H1 (cell line): ENCODE measurements around the gene PPWD1. TPM values are rescaled to one million over a fixed set of nuclear protein-coding genes. Genes with fewer than 3 reads are reported as not detected.
"Not testable (repeated sequence)": the region's sequence is repeated elsewhere in the genome, so short reads cannot be mapped to it uniquely, and the experiment has no call there.

Experiments
- CTCF ChIA-PET: fragments of 300-600 bp; sonication (Branson Sonifier 250); formaldehyde crosslinking; loops from one replicate; lab custom pipeline; 2021; ENCODE audit not compliant: partially characterized antibody; lab: Charles Lee
- POLR2A ChIA-PET: fragments of 300-600 bp; sonication (Branson Sonifier 250); formaldehyde crosslinking; loops from one replicate; lab custom pipeline; 2021; ENCODE audit warnings: inconsistent platforms; ENCODE audit not compliant: partially characterized antibody; lab: Charles Lee
- DNase-seq, 2 experiments: peaks; one replicate each; pipeline versions ENCODE4 v3.0.0 to v3.0.0-alpha.2; 2010 to 2022; ENCODE audit warnings: low spot score in 2 of 2, low read depth in 1 of 2, mixed read lengths in 1 of 2
- FAIRE-seq: peaks from 2 replicates; lab custom pipeline; 2011; peaks lifted over from hg19 to GRCh38; lab: Jason Lieb, UNC
- H2AFZ ChIP-seq: 2 replicates; pipeline ENCODE4 v1.8.1; 2012; ENCODE audit warnings: low read length, inconsistent platforms
- H2AK5ac ChIP-seq: 2 replicates; pipeline ENCODE4 v1.6.1; 2013; ENCODE audit warnings: low read depth, low read length
- H2BK120ac ChIP-seq: replicated peaks from 2 replicates; pipeline ENCODE3; 2013; ENCODE audit warnings: low read depth, low read length, inconsistent platforms
- H2BK12ac ChIP-seq: 2 replicates; pipeline ENCODE4 v1.6.1; 2013; ENCODE audit warnings: low read depth, low read length
- H2BK15ac ChIP-seq: 2 replicates; pipeline ENCODE4 v1.6.1; 2013; ENCODE audit warnings: low read length
- H2BK20ac ChIP-seq: 2 replicates; pipeline ENCODE4 v1.6.1; 2013; ENCODE audit warnings: low read length
- H2BK5ac ChIP-seq: 2 replicates; pipeline ENCODE4 v1.6.1; 2013; ENCODE audit warnings: low read depth, low read length
- H3K14ac ChIP-seq: 2 replicates; pipeline ENCODE4 v1.6.1; 2013; ENCODE audit warnings: inconsistent platforms; ENCODE audit not compliant: insufficient read length
- H3K18ac ChIP-seq: 2 replicates; pipeline ENCODE4 v1.6.1; 2013; ENCODE audit warnings: low read length; ENCODE audit errors: extremely low read depth
- H3K23ac ChIP-seq: 2 replicates; pipeline ENCODE4 v1.6.1; 2013; ENCODE audit warnings: inconsistent platforms; ENCODE audit not compliant: insufficient read length
- H3K23me2 ChIP-seq: 2 replicates; pipeline ENCODE4 v1.6.1; 2013; ENCODE audit warnings: low read depth, low read length
- H3K27ac ChIP-seq: 2 replicates; pipeline ENCODE4 v1.6.1; 2011; ENCODE audit warnings: low read depth, low read length, inconsistent platforms
- H3K27me3 ChIP-seq, 4 experiments: replicated peaks in 1 of 4; 1 replicate in 1 of 4; 2 replicates in 3 of 4; pipeline versions ENCODE4 v1.6.1 to v1.8.1; 2011 to 2013; ENCODE audit warnings: low read length in 3 of 4, mild to moderate bottlenecking in 3 of 4, inconsistent platforms in 2 of 4, mixed read lengths in 2 of 4, moderate library complexity in 1 of 4; ENCODE audit not compliant: control insufficient read depth in 3 of 4, insufficient read depth in 3 of 4; ENCODE audit errors: extremely low read depth in 1 of 4
- H3K36me3 ChIP-seq, 4 experiments: 2 replicates each; pipeline versions ENCODE4 v1.6.1 to v1.8.1; 2011 to 2013; ENCODE audit warnings: mild to moderate bottlenecking in 4 of 4, low read length in 3 of 4, moderate library complexity in 2 of 4, control low read depth in 1 of 4, inconsistent platforms in 1 of 4; ENCODE audit not compliant: insufficient read depth in 4 of 4, control insufficient read depth in 2 of 4
- H3K4ac ChIP-seq: replicated peaks from 2 replicates; pipeline ENCODE3; 2013; ENCODE audit warnings: low read length, low read depth, mixed read lengths, inconsistent platforms; ENCODE audit not compliant: insufficient read length
- H3K4me1 ChIP-seq, 4 experiments: replicated peaks in 1 of 4; 1 replicate in 1 of 4; 2 replicates in 3 of 4; pipeline versions ENCODE4 v1.6.1 to v1.8.1; 2011 to 2013; ENCODE audit warnings: low read length in 3 of 4, inconsistent platforms in 2 of 4, mixed read lengths in 1 of 4; ENCODE audit not compliant: insufficient read depth in 4 of 4, control insufficient read depth in 3 of 4
- H3K4me2 ChIP-seq, 2 experiments: 2 replicates each; pipeline versions ENCODE4 v1.6.1 to v1.8.1; 2011 to 2013; ENCODE audit warnings: low read depth in 2 of 2, low read length in 2 of 2, control low read depth in 1 of 2, inconsistent platforms in 1 of 2, mild to moderate bottlenecking in 1 of 2; ENCODE audit not compliant: insufficient read depth in 1 of 2
- H3K4me3 ChIP-seq, 4 experiments: fragments of 200-600, 300-600 bp in 1 of 4; sonication (generic), shearing (Covaris generic), sonication (Bioruptor Twin) in 1 of 4; 2 replicates each; pipeline versions ENCODE4 v1.5.1 to v1.8.1; 2011 to 2016; ENCODE audit warnings: low read length in 4 of 4, low read depth in 3 of 4, control low read depth in 2 of 4, inconsistent platforms in 2 of 4, mild to moderate bottlenecking in 2 of 4, mixed read lengths in 1 of 4, moderate library complexity in 1 of 4; ENCODE audit not compliant: insufficient read depth in 2 of 4; ENCODE audit errors: extremely low read depth in 1 of 4
- H3K56ac ChIP-seq: replicated peaks from 2 replicates; pipeline ENCODE3; 2013; ENCODE audit warnings: low read depth, mild to moderate bottlenecking, mixed read lengths, low read length, inconsistent platforms; ENCODE audit not compliant: insufficient read length
- H3K79me1 ChIP-seq: 2 replicates; pipeline ENCODE4 v1.6.1; 2013; ENCODE audit warnings: low read depth, low read length, control low read depth
- H3K79me2 ChIP-seq, 2 experiments: 2 replicates each; pipeline versions ENCODE4 v1.6.1 to v1.8.1; 2012 to 2013; ENCODE audit warnings: low read length in 2 of 2, mild to moderate bottlenecking in 2 of 2, inconsistent platforms in 1 of 2; ENCODE audit not compliant: insufficient read depth in 2 of 2, control insufficient read depth in 1 of 2
- H3K9ac ChIP-seq, 4 experiments: replicated peaks in 1 of 4; 1 replicate in 1 of 4; 2 replicates in 3 of 4; pipeline versions ENCODE4 v1.6.1 to v1.8.1; 2011 to 2013; ENCODE audit warnings: low read depth in 3 of 4, low read length in 3 of 4, control low read depth in 2 of 4, mild to moderate bottlenecking in 2 of 4, moderate library complexity in 2 of 4, inconsistent platforms in 1 of 4; ENCODE audit errors: extremely low read depth in 1 of 4
- H3K9me3 ChIP-seq, 2 experiments: 2 replicates each; pipeline versions ENCODE4 v1.6.1 to v1.8.1; 2012 to 2013; ENCODE audit warnings: mild to moderate bottlenecking in 2 of 2, moderate library complexity in 2 of 2, control low read depth in 1 of 2, inconsistent platforms in 1 of 2, low read depth in 1 of 2, low read length in 1 of 2, mixed read lengths in 1 of 2; ENCODE audit not compliant: insufficient read depth in 2 of 2
- H4K20me1 ChIP-seq, 2 experiments: replicated peaks in 1 of 2; 2 replicates each; pipeline versions ENCODE3 to v1.8.1; 2011 to 2013; ENCODE audit warnings: inconsistent platforms in 2 of 2, low read length in 2 of 2, mild to moderate bottlenecking in 1 of 2; ENCODE audit not compliant: insufficient read depth in 2 of 2, control insufficient read depth in 1 of 2
- H4K5ac ChIP-seq: 2 replicates; pipeline ENCODE4 v1.6.1; 2013; ENCODE audit warnings: low read length, low read depth, mixed read lengths, inconsistent platforms; ENCODE audit not compliant: insufficient read length
- H4K8ac ChIP-seq: 2 replicates; pipeline ENCODE4 v1.8.0; 2013; ENCODE audit warnings: mild to moderate bottlenecking, moderate library complexity, low read length, inconsistent platforms; ENCODE audit not compliant: insufficient read depth; ENCODE audit errors: extremely low read depth
- H4K91ac ChIP-seq: replicated peaks from 2 replicates; pipeline ENCODE3; 2013; ENCODE audit warnings: low read length, mixed read lengths, inconsistent platforms; ENCODE audit not compliant: insufficient read length
- WGBS, 2 experiments: shearing (Covaris generic) in 1 of 2; methylation state at CpG; one replicate each; pipeline versions ENCODE4 v1.1.6 to v1.1.7; 2013 to 2015; ENCODE audit warnings: low lambda C conversion rate in 2 of 2, mixed read lengths in 2 of 2, inconsistent platforms in 1 of 2, low coverage in 1 of 2, missing lambda C conversion rate in 1 of 2; ENCODE audit not compliant: insufficient replicate concordance in 2 of 2, insufficient coverage in 1 of 2, insufficient read length in 1 of 2; ENCODE audit errors: extremely low coverage in 1 of 2, missing lambda C conversion rate in 1 of 2; 5-methylcytosine and 5-hydroxymethylcytosine counted together
- polyA plus RNA-seq, 7 experiments: library from polyadenylated mRNA; depleted of rRNA in 3 of 7; stranded (reverse) in 5 of 7; unstranded in 2 of 7; fragments of >200 nt in 5 of 7; fragments of 200-250 nt in 2 of 7; gene quantifications; 1 replicate in 5 of 7; 2 replicates in 1 of 7; 4 replicates in 1 of 7; pipeline versions ENCODE4 v1.2.1 to v1.2.3, GENCODE V29; 2011 to 2013; ENCODE audit warnings: missing spikeins in 2 of 7, mixed read lengths in 2 of 7
- total RNA-seq: library from RNA; stranded (reverse); fragmentation: NEBNext Ultra II Directional; extraction: Animal tissue kit (Norgen Biotek cat#: 25700); gene quantifications from 2 replicates; pipeline ENCODE4 v1.2.1, GENCODE V29; 2021

The PPWD1 gene
- total and polyA plus RNA-seq, 2 of the 8 experiments (the other 6 are each of a cell fraction or from before 2014, with no cell fraction given), result 5.0 to 35.7 TPM

- H3K27me3 ChIP-seq, H2BK15ac ChIP-seq, H2AK5ac ChIP-seq, H3K9me3 ChIP-seq, H3K23me2 ChIP-seq, H3K4me1 ChIP-seq, H3K14ac ChIP-seq, H2BK120ac ChIP-seq, H3K9ac ChIP-seq, H3K27ac ChIP-seq, H3K79me2 ChIP-seq, H2BK20ac ChIP-seq, POLR2A ChIA-PET, CTCF ChIA-PET, H2BK5ac ChIP-seq, H3K4me3 ChIP-seq, DNase-seq, H4K91ac ChIP-seq, H4K8ac ChIP-seq, H3K18ac ChIP-seq, H3K4me2 ChIP-seq, H2BK12ac ChIP-seq, H4K20me1 ChIP-seq, H3K23ac ChIP-seq, H3K4ac ChIP-seq, H3K56ac ChIP-seq, H2AFZ ChIP-seq, H4K5ac ChIP-seq, FAIRE-seq, H3K79me1 ChIP-seq: not testable (repeated sequence)
- H3K36me3 ChIP-seq, result peaks cover 0 to 28% (median 13%) of the 10 kb centered on the region in 4 experiments; a peak in 4 of 8 replicates
- WGBS, 2 experiments, result 85% methylated on average over 1 of the region's 1 CpG; no CpG with 5 or more reads in 1 of the 2 experiments
Observed at GRCh38 chr5:65601761-65602160, 38.7 kb downstream of the PPWD1 start.
